Trophoblast cell (in vitro differentiated cells and primary cell): ENCODE measurements around the gene CHAF1B.

Experiments used
- DNase-seq, 2 donors: peaks; one replicate each; pipeline ENCODE4 v3.0.0-alpha.2; 2016
- H2AFZ ChIP-seq: 2 replicates; pipeline ENCODE4 v1.6.1; 2013; ENCODE audit warnings: low read length, moderate library complexity, mild to moderate bottlenecking; ENCODE audit not compliant: insufficient read depth, poor library complexity
- H2AK5ac ChIP-seq: 2 replicates; pipeline ENCODE4 v1.6.1; 2013; ENCODE audit warnings: mild to moderate bottlenecking, low read length
- H2BK120ac ChIP-seq: 2 replicates; pipeline ENCODE4 v1.6.1; 2013; ENCODE audit warnings: low read length, mild to moderate bottlenecking, moderate library complexity; ENCODE audit not compliant: insufficient read depth, poor library complexity
- H2BK12ac ChIP-seq: 2 replicates; pipeline ENCODE4 v1.6.1; 2013; ENCODE audit warnings: mild to moderate bottlenecking, low read length, moderate library complexity
- H2BK5ac ChIP-seq: 2 replicates; pipeline ENCODE4 v1.6.1; 2013; ENCODE audit warnings: low read length, low read depth, moderate library complexity, mild to moderate bottlenecking; ENCODE audit not compliant: poor library complexity
- H3K14ac ChIP-seq: 2 replicates; pipeline ENCODE4 v1.6.1; 2013; ENCODE audit warnings: mild to moderate bottlenecking, low read length
- H3K18ac ChIP-seq: 2 replicates; pipeline ENCODE4 v1.6.1; 2013; ENCODE audit warnings: mild to moderate bottlenecking, low read length
- H3K23ac ChIP-seq: 2 replicates; pipeline ENCODE4 v1.6.1; 2013; ENCODE audit warnings: low read length
- H3K27ac ChIP-seq: 2 replicates; pipeline ENCODE4 v1.5.1; 2013; ENCODE audit warnings: low read depth, mild to moderate bottlenecking, inconsistent platforms, low read length, moderate library complexity
- H3K27me3 ChIP-seq: 2 replicates; pipeline ENCODE4 v1.6.1; 2013; ENCODE audit warnings: inconsistent platforms, mild to moderate bottlenecking, low read length, moderate library complexity; ENCODE audit not compliant: insufficient read depth
- H3K36me3 ChIP-seq, 2 experiments: 1 replicate in 1 of 2; 2 replicates in 1 of 2; pipeline ENCODE4 v1.6.1; 2013; ENCODE audit warnings: low read length in 2 of 2, mild to moderate bottlenecking in 2 of 2, moderate library complexity in 1 of 2; ENCODE audit not compliant: insufficient read depth in 2 of 2, control insufficient read depth in 1 of 2
- H3K4ac ChIP-seq: 2 replicates; pipeline ENCODE4 v1.6.1; 2013; ENCODE audit warnings: low read depth, mild to moderate bottlenecking, low read length, moderate library complexity
- H3K4me1 ChIP-seq, 2 experiments: 1 replicate in 1 of 2; 2 replicates in 1 of 2; pipeline ENCODE4 v1.6.1; 2013; ENCODE audit warnings: low read length in 2 of 2, mild to moderate bottlenecking in 2 of 2, moderate library complexity in 1 of 2; ENCODE audit not compliant: insufficient read depth in 2 of 2, control insufficient read depth in 1 of 2
- H3K4me2 ChIP-seq: 2 replicates; pipeline ENCODE4 v1.6.1; 2013; ENCODE audit warnings: inconsistent platforms, mild to moderate bottlenecking, low read length, moderate library complexity
- H3K4me3 ChIP-seq: 2 replicates; pipeline ENCODE4 v1.5.1; 2013; ENCODE audit warnings: mild to moderate bottlenecking, low read depth, low read length, inconsistent platforms
- H3K79me1 ChIP-seq: one replicate; pipeline ENCODE4 v1.6.1; 2013; ENCODE audit warnings: low read length
- H3K79me2 ChIP-seq: 2 replicates; pipeline ENCODE4 v1.6.1; 2013; ENCODE audit warnings: low read length, mild to moderate bottlenecking; ENCODE audit not compliant: control insufficient read depth, insufficient read depth, poor library complexity
- H3K9ac ChIP-seq: 2 replicates; pipeline ENCODE4 v1.6.1; 2013; ENCODE audit warnings: mild to moderate bottlenecking, low read length
- H3K9me3 ChIP-seq: 2 replicates; pipeline ENCODE4 v1.6.1; 2013; ENCODE audit warnings: low read depth, mild to moderate bottlenecking, control low read depth, inconsistent platforms, low read length; ENCODE audit not compliant: insufficient read depth
- H4K12ac ChIP-seq: 2 replicates; pipeline ENCODE4 v1.6.1; 2013; ENCODE audit warnings: low read depth, mild to moderate bottlenecking, low read length, moderate library complexity
- H4K8ac ChIP-seq: 2 replicates; pipeline ENCODE4 v1.6.1; 2013; ENCODE audit warnings: low read depth, mild to moderate bottlenecking, low read length, moderate library complexity
- H4K91ac ChIP-seq: one replicate; pipeline ENCODE4 v1.6.1; 2013; ENCODE audit warnings: low read depth, mild to moderate bottlenecking, low read length, moderate library complexity
- WGBS: extraction: QIAGEN DNeasy Blood & Tissue Kit; methylation state at CpG from one replicate; pipeline ENCODE4 v1.1.7; 2013; ENCODE audit warnings: missing lambda C conversion rate; ENCODE audit not compliant: insufficient read length, insufficient coverage; ENCODE audit errors: extremely low coverage; 5-methylcytosine and 5-hydroxymethylcytosine counted together

CHAF1B gene

GRCh38 chr21:36460866-36461265 is 75.7 kb downstream of the CHAF1B start:
- H2BK5ac ChIP-seq, result no peak overlapping the region
- H2BK12ac ChIP-seq, result no peak overlapping the region
- no CpG with 5 or more reads among the region's 16 CpGs for WGBS
- no peak overlapping the region for H3K27ac ChIP-seq
- no peak overlapping the region for H3K18ac ChIP-seq
- H4K8ac ChIP-seq, result no peak overlapping the region
- H2BK120ac ChIP-seq, result no peak overlapping the region
- H3K9me3 ChIP-seq, result peaks cover 1% of the 10 kb centered on the region
- H2AFZ ChIP-seq, result no peak overlapping the region
- H4K91ac ChIP-seq, result no peak overlapping the region
- no peaks in the 10 kb centered on the region for H3K79me1 ChIP-seq
- H3K79me2 ChIP-seq, result no peaks in the 10 kb centered on the region
- H4K12ac ChIP-seq, result no peak overlapping the region
- H3K4me3 ChIP-seq, result no peak overlapping the region
- no peak overlapping the region for H3K4me2 ChIP-seq
- no peaks in the 10 kb centered on the region for H3K4me1 ChIP-seq
- no peak for DNase-seq
- no peaks in the 10 kb centered on the region for H3K27me3 ChIP-seq
- H2AK5ac ChIP-seq, result no peak overlapping the region
- no peaks in the 10 kb centered on the region for H3K36me3 ChIP-seq
- no peak overlapping the region for H3K14ac ChIP-seq
- no peak overlapping the region for H3K9ac ChIP-seq
- no peak overlapping the region for H3K23ac ChIP-seq
- H3K4ac ChIP-seq, result no peak overlapping the region

- no CpG with 5 or more reads among the region's 34 CpGs for WGBS
- no peaks in the 10 kb centered on the region for H3K27me3 ChIP-seq
- H4K8ac ChIP-seq, result no peak overlapping the region
These were observed 76.2 kb downstream of the CHAF1B start for GRCh38 chr21:36461277-36461917.

GRCh38 chr21:36461918-36462486 is 76.8 kb downstream of the CHAF1B start:
- no peak overlapping the region for H2BK120ac ChIP-seq
- no peaks in the 10 kb centered on the region for H3K9me3 ChIP-seq
- peak; percentile 34 to 41 for DNase-seq
- no peak overlapping the region for H3K27ac ChIP-seq
- no peak overlapping the region for H3K4ac ChIP-seq
- no peak overlapping the region for H3K4me3 ChIP-seq
- no peaks in the 10 kb centered on the region for H3K79me2 ChIP-seq
- H3K4me2 ChIP-seq, result no peak overlapping the region
- no peak overlapping the region for H3K18ac ChIP-seq
- H3K9ac ChIP-seq, result no peak overlapping the region
- H3K14ac ChIP-seq, result no peak overlapping the region
- no peaks in the 10 kb centered on the region for H3K4me1 ChIP-seq
- no peak overlapping the region for H4K12ac ChIP-seq
- no peak overlapping the region for H4K91ac ChIP-seq
- H4K8ac ChIP-seq, result no peak overlapping the region
- H2AK5ac ChIP-seq, result no peak overlapping the region
- no peak overlapping the region for H2BK12ac ChIP-seq
- no CpG with 5 or more reads among the region's 14 CpGs for WGBS
- no peak overlapping the region for H2BK5ac ChIP-seq
- no peaks in the 10 kb centered on the region for H3K36me3 ChIP-seq
- no peaks in the 10 kb centered on the region for H3K79me1 ChIP-seq
- no peak overlapping the region for H3K23ac ChIP-seq
- no peak overlapping the region for H2AFZ ChIP-seq
- H3K27me3 ChIP-seq, result no peaks in the 10 kb centered on the region

More at GRCh38 chr21:36461277-36461917, 76.2 kb downstream of the CHAF1B start:
- H3K4me2 ChIP-seq, result no peak overlapping the region
- H3K79me1 ChIP-seq, result no peaks in the 10 kb centered on the region
- H4K12ac ChIP-seq, result no peak overlapping the region
- H3K4ac ChIP-seq, result no peak overlapping the region
- no peak overlapping the region for H3K4me3 ChIP-seq
- no peaks in the 10 kb centered on the region for H3K79me2 ChIP-seq
- H3K36me3 ChIP-seq, result no peaks in the 10 kb centered on the region
- H2AK5ac ChIP-seq, result no peak overlapping the region
- DNase-seq, result no peak
- H3K23ac ChIP-seq, result no peak overlapping the region
- H3K14ac ChIP-seq, result no peak overlapping the region
- no peak overlapping the region for H2BK120ac ChIP-seq
- no peak overlapping the region for H2BK5ac ChIP-seq
- no peak overlapping the region for H3K27ac ChIP-seq
- no peak overlapping the region for H2AFZ ChIP-seq
- no peaks in the 10 kb centered on the region for H3K4me1 ChIP-seq
- no peak overlapping the region for H3K18ac ChIP-seq
- no peaks in the 10 kb centered on the region for H3K9me3 ChIP-seq
- no peak overlapping the region for H2BK12ac ChIP-seq
- no peak overlapping the region for H3K9ac ChIP-seq
- H4K91ac ChIP-seq, result no peak overlapping the region

- H3K9me3 ChIP-seq, result no peaks in the 10 kb centered on the region
- H3K27me3 ChIP-seq, result no peaks in the 10 kb centered on the region
- no peak overlapping the region for H3K9ac ChIP-seq
- H2AK5ac ChIP-seq, result no peak overlapping the region
- no peak overlapping the region for H2BK120ac ChIP-seq
- no peak overlapping the region for H4K12ac ChIP-seq
- no peak overlapping the region for H2BK5ac ChIP-seq
- no peak overlapping the region for H3K4ac ChIP-seq
- no peak overlapping the region for H4K8ac ChIP-seq
- H3K36me3 ChIP-seq, result no peaks in the 10 kb centered on the region
- no peak overlapping the region for H3K4me3 ChIP-seq
- H2AFZ ChIP-seq, result no peak overlapping the region
- no peaks in the 10 kb centered on the region for H3K4me1 ChIP-seq
- no peak overlapping the region for H3K23ac ChIP-seq
- no peak overlapping the region for H3K27ac ChIP-seq
- H3K4me2 ChIP-seq, result no peak overlapping the region
- WGBS, result no CpG with 5 or more reads among the region's 10 CpGs
- no peak overlapping the region for H3K18ac ChIP-seq
- no peak overlapping the region for H4K91ac ChIP-seq
- DNase-seq, result no peak
- no peak overlapping the region for H3K14ac ChIP-seq
- H2BK12ac ChIP-seq, result no peak overlapping the region
- no peaks in the 10 kb centered on the region for H3K79me1 ChIP-seq
- no peaks in the 10 kb centered on the region for H3K79me2 ChIP-seq
These were observed 78.0 kb downstream of the CHAF1B start for GRCh38 chr21:36463204-36463603.
